Kidney glomerular epithelial cell (primary cell): ENCODE data around the gene UBR3.
"Not testable (repeated sequence)": the region's sequence is repeated elsewhere in the genome, so short reads cannot be mapped to it uniquely, and the experiment has no call there.

ENCODE experiments used
- DNase-seq: peaks from one replicate; lab custom pipeline; 2025; lab: John Stamatoyannopoulos, UW

Gene UBR3, protein sequence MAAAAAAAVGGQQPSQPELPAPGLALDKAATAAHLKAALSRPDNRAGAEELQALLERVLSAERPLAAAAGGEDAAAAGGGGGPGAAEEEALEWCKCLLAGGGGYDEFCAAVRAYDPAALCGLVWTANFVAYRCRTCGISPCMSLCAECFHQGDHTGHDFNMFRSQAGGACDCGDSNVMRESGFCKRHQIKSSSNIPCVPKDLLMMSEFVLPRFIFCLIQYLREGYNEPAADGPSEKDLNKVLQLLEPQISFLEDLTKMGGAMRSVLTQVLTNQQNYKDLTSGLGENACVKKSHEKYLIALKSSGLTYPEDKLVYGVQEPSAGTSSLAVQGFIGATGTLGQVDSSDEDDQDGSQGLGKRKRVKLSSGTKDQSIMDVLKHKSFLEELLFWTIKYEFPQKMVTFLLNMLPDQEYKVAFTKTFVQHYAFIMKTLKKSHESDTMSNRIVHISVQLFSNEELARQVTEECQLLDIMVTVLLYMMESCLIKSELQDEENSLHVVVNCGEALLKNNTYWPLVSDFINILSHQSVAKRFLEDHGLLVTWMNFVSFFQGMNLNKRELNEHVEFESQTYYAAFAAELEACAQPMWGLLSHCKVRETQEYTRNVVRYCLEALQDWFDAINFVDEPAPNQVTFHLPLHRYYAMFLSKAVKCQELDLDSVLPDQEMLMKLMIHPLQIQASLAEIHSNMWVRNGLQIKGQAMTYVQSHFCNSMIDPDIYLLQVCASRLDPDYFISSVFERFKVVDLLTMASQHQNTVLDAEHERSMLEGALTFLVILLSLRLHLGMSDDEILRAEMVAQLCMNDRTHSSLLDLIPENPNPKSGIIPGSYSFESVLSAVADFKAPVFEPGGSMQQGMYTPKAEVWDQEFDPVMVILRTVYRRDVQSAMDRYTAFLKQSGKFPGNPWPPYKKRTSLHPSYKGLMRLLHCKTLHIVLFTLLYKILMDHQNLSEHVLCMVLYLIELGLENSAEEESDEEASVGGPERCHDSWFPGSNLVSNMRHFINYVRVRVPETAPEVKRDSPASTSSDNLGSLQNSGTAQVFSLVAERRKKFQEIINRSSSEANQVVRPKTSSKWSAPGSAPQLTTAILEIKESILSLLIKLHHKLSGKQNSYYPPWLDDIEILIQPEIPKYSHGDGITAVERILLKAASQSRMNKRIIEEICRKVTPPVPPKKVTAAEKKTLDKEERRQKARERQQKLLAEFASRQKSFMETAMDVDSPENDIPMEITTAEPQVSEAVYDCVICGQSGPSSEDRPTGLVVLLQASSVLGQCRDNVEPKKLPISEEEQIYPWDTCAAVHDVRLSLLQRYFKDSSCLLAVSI (N-terminal part only)

DNA sequence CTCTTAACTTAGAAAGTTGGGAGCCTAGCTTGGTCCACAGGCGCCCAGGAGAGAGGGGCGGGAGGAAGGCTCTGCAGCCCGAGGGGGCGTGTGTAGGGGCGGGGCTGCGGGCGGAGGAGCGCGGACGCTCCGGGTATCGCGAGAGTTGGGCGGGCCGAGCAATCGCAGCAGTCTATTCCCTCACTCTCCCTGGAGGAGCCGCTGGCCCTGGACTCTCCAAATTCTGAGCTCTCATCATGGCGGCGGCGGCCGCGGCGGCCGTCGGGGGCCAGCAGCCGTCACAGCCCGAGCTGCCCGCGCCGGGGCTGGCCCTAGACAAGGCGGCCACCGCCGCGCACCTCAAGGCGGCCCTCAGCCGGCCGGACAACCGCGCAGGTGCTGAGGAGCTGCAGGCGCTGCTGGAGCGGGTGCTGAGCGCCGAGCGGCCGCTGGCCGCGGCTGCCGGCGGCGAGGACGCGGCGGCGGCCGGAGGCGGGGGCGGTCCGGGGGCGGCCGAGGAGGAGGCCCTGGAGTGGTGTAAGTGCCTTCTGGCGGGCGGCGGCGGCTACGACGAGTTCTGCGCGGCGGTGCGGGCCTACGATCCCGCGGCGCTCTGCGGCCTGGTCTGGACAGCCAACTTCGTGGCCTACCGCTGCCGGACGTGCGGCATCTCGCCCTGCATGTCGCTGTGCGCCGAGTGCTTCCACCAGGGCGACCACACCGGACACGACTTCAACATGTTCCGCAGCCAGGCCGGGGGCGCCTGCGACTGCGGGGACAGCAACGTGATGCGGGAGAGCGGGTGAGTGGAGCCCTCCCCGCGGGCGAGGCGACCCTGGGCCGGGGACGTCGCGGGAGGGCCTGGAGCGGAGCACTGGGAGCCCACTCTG lies at the start of gene UBR3:
Gene UBR3 (plus strand): TSS at position 183 of the 869 bp plus-strand sequence. CDS start 54 bp downstream, at position 237.
- DNase-seq, result peak; percentile 90

DNA sequence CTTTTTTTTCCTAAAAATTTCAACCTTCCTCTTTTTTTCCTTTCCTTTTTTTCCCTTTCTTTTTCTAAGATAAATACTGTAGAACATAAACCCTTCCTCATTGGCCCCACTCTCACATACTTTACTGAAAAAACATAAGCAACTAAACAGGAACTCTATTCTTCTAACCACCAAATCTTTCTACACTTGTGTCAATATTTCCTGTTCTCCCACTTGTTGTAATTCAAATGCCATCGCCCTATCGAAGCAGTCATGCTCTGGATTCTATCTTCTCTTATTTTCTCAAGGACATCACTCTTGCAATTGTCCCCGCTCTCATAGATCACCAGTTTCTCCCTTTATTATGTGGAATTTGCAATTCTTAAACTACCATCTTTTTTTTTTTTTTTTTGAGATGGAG lies 48.8 kb upstream of the UBR3 start:
- no peak for DNase-seq

DNA sequence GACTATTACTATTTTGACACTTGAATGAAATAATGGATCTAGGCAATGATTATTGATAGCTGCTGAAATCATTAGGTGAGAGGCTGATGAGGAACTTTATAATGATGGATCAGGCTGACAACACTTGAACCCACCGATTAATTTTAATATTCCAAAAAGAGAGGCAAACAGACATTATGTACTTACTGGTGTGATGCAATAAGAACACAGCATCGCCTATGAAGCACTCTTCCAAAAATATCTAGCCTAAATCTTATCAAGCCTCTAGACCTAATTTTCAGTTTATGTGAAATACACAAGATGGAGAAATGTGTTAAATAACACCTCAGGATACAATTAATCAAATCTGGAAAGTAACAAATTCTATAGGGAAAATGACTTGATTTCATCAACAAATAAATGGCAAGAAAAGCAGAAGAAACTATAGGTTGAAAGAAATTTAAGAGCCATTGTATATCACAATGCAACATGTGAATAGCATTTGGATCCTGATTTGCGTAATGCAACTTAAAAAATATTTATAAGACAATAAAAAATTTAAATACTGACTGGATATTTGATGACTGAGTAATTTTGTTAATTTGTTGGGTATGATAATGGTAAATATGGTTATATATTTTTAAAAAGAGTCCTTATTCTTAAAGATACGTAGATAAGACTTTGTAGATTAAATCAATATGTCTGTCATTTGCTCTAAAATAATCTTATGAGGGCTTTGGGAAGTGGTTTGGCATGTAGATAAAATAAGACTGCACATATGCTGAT lies 45.8 kb upstream of the UBR3 start:
- no peak for DNase-seq

DNA sequence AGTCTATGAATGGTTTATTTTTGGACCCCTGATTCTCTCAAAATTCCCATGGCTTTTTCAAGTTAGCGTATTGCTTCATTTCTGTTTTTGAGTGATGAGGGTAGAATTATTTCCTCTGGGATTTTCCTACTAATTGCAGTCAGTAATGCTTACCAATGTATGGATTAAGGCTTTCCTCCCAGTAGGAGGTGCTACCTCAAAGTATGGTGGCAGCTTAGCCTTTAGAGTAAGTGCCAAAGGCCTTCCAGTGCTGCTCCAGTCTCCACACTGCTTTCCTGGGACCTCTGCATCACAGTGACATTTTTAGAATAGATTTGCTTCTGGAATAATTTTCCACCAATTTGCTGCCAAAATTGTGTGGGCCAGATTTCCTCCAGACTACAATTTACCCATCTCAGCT lies 44.7 kb upstream of the UBR3 start:
- no peak for DNase-seq

DNA sequence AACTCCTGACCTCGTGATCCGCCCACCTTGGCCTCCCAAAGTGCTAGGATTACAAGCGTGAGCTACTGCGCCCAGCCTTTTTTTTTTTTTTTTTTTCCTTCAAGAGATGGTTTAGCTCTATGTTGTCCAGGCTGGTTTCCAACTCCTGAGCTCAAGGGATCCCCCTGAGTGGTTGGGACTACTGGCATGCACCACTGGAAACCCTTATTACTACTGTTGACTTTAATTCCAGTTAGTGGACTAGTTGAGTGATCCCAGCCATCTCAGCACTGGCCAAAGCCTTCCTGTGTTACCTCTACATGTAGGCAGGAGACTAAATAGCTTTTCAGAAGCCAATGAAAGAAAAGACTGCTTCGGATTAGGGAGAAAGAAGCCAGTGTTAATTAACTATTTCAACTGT lies 36.7 kb upstream of the UBR3 start:
- no peak for DNase-seq

DNA sequence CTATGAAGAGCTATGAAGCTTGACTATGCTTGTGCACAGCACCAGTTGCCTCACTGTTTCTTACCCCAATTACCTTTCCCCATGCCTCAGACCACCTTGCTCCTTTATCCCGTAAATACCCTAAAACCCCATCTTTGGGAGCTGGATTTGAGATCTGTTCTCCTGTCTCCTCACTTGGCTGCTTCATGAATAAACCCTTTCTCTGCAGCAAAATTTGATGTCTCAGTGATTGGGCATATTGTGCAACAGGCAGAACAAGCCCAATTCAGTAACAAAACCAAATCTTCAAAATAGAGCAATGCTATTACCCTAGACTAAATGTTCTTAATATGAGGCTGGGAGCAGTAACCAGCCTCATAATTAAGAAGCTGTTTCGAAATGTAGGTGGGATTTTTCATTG lies 32.1 kb upstream of the UBR3 start:
- no peak for DNase-seq

DNA sequence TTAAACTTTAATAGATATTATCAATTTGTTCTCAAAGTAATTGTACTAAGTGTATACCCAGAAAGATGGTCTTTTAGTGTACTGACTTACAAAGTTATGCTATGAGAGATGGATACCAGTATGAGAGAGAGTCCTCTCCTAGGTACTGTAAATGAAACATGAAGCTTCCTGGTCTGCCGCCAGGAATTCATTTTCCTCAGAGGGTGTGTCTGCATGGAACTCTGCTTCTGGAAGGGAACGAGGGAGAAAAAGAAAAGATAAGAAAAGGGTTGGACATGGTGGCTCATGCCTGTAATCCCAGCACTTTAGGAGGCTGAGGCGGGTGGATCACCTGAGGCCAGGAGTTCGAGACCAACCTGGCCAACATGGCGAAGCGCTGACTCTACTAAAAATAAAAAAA lies 30.8 kb upstream of the UBR3 start:
- DNase-seq, result no peak

DNA sequence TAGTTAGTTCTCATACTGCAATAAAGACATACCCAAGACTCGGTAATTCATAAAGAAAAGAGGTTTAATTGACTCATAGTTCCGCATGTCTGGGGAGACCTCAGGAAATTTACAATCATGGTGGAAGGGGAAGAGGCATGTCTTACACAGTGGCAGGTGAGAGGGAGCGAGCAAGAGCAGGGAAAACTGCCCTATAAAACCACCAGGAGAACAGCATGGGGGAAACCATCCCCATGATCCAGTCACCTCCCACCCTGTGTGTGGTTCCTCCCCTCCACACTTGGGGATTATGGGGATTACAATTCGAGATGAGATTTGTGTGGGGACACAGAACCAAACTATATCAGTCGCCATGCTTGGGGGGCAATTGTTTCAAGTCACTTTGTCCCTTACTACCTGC lies 29.7 kb upstream of the UBR3 start:
- no peak for DNase-seq

DNA sequence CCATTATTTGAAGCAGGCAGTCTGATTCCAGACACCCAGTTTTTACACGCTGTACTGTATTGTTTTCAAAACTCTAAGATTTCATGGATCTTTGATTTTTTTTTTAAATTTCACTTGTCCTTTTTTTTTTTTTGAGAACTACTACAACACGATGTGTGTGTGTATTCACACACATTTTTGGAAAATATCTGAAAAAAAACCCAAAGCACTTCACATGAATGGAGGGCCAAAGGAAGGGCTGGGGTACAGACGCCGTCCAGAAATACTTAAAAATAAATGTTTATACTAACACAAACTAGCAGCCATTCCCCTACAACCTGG lies 28.9 kb upstream of the UBR3 start:
- no peak for DNase-seq

DNA sequence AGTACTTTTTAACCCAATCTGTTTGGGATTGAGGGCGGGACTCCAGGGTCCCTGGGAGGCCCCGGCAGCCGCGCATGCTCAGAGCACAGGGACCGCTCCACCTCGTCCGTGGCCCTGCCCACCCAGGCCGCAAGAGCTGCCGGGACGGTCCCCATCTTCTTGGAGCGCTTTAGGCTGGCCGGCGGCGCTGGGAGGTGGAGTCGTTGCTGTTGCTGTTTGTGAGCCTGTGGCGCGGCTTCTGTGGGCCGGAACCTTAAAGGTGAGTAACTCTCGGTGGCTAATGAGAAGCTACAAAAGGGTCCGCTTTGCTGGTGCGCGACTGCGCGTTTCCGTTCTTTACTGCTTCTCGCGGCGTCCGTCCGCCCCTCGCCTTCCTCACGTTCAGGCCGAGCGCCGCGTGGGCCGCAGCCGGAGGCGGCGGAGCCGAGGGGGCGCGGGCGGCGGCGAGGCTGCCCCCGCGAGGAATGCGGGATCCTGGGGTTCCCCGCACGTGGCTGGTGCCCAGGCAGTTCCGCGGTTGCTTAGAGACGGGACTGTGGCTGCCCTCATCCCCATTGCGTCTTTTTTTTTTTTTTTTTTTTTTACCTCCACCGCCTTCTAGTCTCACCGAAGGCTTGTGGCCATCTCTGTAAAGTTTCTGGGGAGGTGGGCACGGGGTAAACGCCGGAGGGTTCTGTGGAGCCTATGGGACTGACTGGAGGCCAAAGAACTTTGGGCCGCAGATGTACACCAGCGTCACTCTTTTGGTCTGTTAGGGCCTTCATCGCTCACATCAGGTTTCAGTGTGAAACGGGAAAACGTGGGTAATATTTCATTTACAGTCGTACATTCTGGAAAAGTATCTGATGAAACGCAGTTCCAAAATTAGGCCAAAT lies 28.3 kb upstream of the UBR3 start, which contains the start of gene SSB:
Gene SSB (plus strand): TSS at position 154 of the 875 bp plus-strand sequence. CDS start 2,090 bp downstream, outside the sequence.
- DNase-seq, result peak; percentile 89

DNA sequence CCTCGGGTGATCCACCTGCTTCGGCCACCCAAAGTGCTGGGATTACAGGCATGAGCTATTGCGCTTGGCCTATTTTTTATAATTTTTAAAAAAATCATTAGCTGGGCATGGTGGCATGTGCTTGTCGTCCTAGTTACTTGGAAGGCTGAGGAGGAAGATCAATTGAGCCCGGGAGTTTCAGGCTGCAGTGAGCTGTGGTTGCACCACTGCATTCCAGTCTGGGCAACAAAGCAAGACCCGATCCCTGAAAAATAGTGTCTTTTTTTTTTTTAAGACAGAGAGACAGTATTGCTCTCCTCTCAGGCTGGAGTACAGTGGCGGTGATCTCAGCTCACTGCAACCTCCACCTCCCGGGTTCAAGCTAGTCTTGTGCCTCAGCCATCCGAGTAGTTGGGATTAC lies 23.8 kb upstream of the UBR3 start:
- no peak for DNase-seq

DNA sequence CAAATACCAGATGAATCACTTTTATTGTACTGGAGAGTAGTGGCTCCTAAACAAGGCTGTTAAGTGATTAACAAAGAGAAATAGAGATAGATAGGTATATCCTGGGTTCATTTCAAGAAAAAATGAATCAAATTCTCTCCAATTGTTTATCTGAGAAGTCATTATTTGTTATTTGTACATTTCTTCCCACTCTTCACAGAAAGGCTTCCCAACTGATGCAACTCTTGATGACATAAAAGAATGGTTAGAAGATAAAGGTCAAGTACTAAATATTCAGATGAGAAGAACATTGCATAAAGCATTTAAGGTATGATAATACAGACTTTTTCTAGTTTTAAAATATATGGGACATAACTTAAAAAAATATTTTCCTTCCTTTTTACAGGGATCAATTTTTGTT lies 20.7 kb upstream of the UBR3 start:
- DNase-seq, result no peak

DNA sequence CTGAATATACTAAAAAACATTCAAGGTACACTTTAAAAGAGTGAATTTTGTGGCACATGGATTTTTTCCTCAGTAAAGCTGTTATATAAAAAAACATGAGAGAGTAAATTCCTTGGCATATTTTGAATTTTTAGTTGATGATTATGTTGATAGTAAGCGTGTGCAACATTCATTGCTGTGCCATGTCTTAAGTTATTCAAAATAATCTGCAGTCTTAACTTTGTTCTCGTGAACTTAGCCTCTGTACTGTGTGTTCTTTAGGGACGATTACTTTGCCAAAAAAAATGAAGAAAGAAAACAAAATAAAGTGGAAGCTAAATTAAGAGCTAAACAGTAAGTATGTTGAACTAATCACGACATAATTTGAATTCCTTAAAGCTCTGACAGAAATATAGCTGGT lies 19.0 kb upstream of the UBR3 start:
- no peak for DNase-seq

DNA sequence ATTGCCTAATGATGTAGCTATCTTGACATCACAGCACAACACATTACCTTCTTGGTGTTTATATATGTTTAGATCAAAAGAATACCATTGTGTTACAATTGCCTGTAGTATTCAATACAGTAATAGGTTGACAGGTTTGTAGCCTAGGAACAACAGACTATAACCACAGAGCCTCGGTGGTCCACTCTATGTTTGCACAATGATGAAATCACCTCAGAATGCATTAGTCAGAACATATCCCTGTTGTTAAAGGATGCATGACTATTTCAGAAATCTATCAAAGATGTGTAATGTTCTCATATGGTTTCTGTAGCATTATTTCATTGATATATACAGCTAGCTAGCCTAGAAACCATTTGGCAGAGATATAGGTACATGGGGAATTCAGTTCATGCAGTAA lies 11.4 kb upstream of the UBR3 start:
- DNase-seq, result peak; percentile 84

DNA sequence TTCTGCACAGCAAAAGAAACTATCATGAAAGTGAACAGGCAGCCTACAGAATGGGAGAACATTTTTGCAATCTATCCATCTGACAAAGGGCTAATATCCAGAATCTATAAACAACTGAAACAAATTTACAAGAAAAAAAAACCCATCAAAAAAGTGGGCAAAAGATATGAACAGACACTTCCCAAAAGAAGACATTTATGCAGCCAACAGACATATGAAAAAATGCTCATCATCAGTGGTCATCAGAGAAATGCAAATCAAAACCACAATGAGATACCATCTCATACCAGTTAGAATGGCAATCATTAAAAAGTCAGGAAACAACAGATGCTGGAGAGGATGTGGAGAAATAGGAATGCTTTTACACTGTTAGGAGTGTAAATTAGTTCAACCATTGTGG lies 10.3 kb upstream of the UBR3 start:
- DNase-seq, result not testable (repeated sequence)

DNA sequence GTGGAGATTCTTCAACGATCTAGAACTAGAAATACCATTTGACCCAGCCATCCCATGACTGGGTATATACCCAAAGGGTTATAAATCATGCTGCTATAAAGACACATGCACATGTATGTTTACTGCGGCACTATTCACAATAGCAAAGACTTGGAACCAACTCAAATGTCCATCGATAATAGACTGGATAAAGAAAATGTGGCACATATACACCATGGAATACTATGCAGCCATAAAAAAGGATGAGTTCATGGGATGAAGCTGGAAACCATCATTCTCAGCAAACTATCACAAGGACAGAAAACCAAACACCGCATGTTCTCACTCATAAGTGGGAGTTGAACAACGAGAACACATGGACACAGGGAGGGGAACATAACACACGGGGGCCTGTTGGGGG lies 9.9 kb upstream of the UBR3 start:
- DNase-seq, result not testable (repeated sequence)

DNA sequence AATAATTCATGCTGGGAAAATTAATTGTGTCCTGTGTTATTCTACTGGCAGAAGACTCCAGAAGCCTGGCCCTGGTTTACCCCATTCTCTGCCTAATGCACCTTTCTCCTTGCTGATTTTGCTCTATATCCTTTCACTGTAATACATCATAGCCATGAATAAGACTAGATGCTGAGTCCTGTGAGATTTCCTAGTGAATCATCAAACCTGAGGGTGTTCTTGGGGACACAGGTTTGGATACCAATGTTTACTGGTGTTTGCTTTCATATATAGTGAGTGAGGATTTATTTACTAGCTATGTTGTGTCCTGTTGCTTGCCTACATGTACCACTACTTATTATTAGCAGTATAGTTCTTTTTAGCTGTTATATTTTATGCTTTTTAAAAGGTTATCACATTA lies 9.0 kb upstream of the UBR3 start:
- DNase-seq, result no peak

DNA sequence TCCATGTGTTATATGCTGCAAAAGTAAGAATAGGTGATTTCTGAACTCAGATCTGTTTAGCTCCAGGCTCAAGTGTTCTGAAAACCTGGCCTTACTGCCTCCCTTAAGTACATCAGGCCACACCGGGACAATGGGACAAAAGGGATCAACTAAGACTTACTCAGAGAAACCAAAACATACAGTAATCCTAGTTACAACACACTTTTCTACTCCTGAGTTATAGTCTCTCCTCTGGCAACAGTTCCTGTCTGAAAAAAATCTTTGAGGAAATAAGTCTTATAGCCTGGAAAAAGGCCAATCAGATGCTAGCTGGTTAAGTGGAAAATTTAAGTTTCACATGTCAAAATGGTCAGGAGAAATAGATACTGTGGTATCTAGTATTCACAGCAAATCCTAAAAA lies 8.1 kb upstream of the UBR3 start:
- DNase-seq, result no peak

DNA sequence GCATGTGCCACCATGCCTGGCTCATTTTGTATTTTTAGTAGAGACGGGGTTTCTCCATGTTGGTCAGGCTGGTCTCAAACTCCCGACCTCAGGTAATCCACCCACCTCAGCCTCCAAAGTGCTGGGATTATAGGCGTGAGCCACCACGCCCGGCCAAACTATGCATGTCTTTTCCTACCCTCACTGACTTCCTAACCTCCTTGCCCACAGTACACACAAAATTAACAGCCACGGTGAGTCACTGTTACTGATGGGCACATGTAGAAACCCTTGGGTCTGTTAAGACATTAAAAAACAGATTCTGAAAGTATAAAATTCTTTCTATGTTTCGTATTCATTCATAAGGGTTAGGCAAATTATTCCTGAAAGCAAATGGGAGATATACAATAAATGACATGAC lies 7.2 kb upstream of the UBR3 start:
- not testable (repeated sequence) for DNase-seq

DNA sequence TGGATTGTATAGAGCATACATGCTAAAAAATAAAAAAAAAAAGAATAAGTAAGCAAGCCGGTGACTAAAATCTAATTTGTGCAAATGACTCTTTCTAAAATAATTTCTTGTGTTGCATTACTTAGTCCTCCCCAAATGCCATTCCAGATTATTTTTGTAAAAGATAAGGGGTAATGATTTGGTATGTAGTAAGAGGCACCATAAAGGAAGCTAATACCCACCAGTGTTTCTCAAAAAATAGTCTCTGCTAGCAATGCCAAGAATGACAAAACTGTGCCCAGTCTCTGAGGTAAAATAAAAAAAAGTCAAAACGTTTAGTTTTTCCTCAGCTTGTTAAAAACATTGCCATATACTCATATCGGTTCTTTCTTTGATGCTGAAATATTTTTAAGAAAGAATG lies 5.2 kb upstream of the UBR3 start:
- no peak for DNase-seq
